KMS-11 (cell line): ENCODE data around the gene TMEM52.
"Not testable (repeated sequence)": the region's sequence is repeated elsewhere in the genome, so short reads cannot be mapped to it uniquely, and the experiment has no call there.

ENCODE experiments used
- H2AFZ ChIP-seq: fragments of 200-600 bp; sonication (generic); 2 replicates; pipeline ENCODE4 v1.6.1; 2016; ENCODE audit warnings: antibody characterized with exemption, mixed run types, low read depth
- H3K27ac ChIP-seq: fragments of 200-600 bp; sonication (generic); 2 replicates; pipeline ENCODE4 v1.6.1; 2016; ENCODE audit warnings: mild to moderate bottlenecking, mixed run types
- H3K27me3 ChIP-seq: fragments of 200-600 bp; sonication (generic); 2 replicates; pipeline ENCODE4 v1.6.1; 2017; ENCODE audit warnings: mild to moderate bottlenecking, low read depth, mixed run types, moderate library complexity; ENCODE audit not compliant: insufficient read depth
- H3K36me3 ChIP-seq: fragments of 200-600 bp; sonication (generic); 2 replicates; pipeline ENCODE4 v1.6.1; 2017; ENCODE audit warnings: mild to moderate bottlenecking, mixed run types; ENCODE audit not compliant: insufficient read depth
- H3K4me1 ChIP-seq: fragments of 200-600 bp; sonication (generic); 2 replicates; pipeline ENCODE4 v1.6.1; 2016; ENCODE audit warnings: mild to moderate bottlenecking, low read depth, mixed run types; ENCODE audit not compliant: poor library complexity, severe bottlenecking
- H3K4me2 ChIP-seq: fragments of 200-600 bp; sonication (generic); 2 replicates; pipeline ENCODE4 v1.7.0; 2016; ENCODE audit warnings: mild to moderate bottlenecking, mixed run types
- H3K4me3 ChIP-seq: fragments of 200-600 bp; sonication (generic); IDR thresholded peaks from 2 replicates; pipeline ENCODE4 v1.6.1; 2017; ENCODE audit warnings: low read depth, low read length, mixed read lengths; ENCODE audit not compliant: insufficient read depth
- H3K79me2 ChIP-seq: fragments of 200-600 bp; sonication (generic); 2 replicates; pipeline ENCODE4 v1.6.1; 2016; ENCODE audit warnings: low read depth, mixed run types; ENCODE audit not compliant: insufficient read depth
- H3K9ac ChIP-seq: fragments of 200-600 bp; sonication (generic); 2 replicates; pipeline ENCODE4 v1.6.1; 2016; ENCODE audit warnings: mild to moderate bottlenecking, mixed run types
- H4K20me1 ChIP-seq: fragments of 200-600 bp; sonication (generic); 2 replicates; pipeline ENCODE4 v1.6.1; 2016; ENCODE audit warnings: mild to moderate bottlenecking, mixed run types; ENCODE audit not compliant: insufficient read depth
- TF ChIP-seq, protein P1 (sequence below): fragments of 200-600 bp; sonication (generic); conservative IDR thresholded peaks from 2 replicates; pipeline ENCODE4 v1.6.1; 2017; ENCODE audit warnings: low read depth, mild to moderate bottlenecking, antibody characterized with exemption, low read length, moderate library complexity, mixed read lengths

Gene TMEM52

GRCh38 chr1:1937061-1937460, 18.0 kb upstream of the TMEM52 start:
- H3K4me3 ChIP-seq, result no peak overlapping the region
- TF ChIP-seq, protein P1, sequence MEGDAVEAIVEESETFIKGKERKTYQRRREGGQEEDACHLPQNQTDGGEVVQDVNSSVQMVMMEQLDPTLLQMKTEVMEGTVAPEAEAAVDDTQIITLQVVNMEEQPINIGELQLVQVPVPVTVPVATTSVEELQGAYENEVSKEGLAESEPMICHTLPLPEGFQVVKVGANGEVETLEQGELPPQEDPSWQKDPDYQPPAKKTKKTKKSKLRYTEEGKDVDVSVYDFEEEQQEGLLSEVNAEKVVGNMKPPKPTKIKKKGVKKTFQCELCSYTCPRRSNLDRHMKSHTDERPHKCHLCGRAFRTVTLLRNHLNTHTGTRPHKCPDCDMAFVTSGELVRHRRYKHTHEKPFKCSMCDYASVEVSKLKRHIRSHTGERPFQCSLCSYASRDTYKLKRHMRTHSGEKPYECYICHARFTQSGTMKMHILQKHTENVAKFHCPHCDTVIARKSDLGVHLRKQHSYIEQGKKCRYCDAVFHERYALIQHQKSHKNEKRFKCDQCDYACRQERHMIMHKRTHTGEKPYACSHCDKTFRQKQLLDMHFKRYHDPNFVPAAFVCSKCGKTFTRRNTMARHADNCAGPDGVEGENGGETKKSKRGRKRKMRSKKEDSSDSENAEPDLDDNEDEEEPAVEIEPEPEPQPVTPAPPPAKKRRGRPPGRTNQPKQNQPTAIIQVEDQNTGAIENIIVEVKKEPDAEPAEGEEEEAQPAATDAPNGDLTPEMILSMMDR, result no peak
- no peak overlapping the region for H2AFZ ChIP-seq
- no peaks in the 10 kb centered on the region for H3K79me2 ChIP-seq
- no peaks in the 10 kb centered on the region for H4K20me1 ChIP-seq
- no peaks in the 10 kb centered on the region for H3K36me3 ChIP-seq
- no peak overlapping the region for H3K27ac ChIP-seq
- peaks cover 75% of the 10 kb centered on the region for H3K27me3 ChIP-seq
- H3K9ac ChIP-seq, result no peak overlapping the region
- no peaks in the 10 kb centered on the region for H3K4me1 ChIP-seq
- no peak overlapping the region for H3K4me2 ChIP-seq

DNA sequence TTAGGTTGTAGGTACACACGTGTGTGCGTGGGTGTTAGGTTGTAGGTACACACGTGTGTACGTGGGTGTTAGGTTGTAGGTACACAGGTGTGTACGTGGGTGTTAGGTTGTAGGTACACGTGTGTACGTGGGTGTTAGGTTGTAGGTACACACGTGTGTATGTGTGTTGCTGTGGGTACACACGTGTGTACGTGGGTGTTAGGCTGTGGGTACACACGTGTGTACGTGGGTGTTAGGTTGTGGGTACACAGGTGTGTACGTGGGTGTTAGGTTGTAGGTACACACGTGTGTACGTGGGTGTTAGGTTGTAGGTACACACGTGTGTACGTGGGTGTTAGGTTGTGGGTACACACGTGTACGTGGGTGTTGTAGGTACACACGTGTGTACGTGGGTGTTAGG, 15.8 kb upstream of the TMEM52 start:
- H3K27me3 ChIP-seq, result peaks cover 62% of the 10 kb centered on the region
- not testable (repeated sequence) for H3K27ac ChIP-seq, H3K4me2 ChIP-seq, H3K36me3 ChIP-seq, H2AFZ ChIP-seq, H3K4me1 ChIP-seq, H3K79me2 ChIP-seq, H4K20me1 ChIP-seq, H3K4me3 ChIP-seq, H3K9ac ChIP-seq

DNA sequence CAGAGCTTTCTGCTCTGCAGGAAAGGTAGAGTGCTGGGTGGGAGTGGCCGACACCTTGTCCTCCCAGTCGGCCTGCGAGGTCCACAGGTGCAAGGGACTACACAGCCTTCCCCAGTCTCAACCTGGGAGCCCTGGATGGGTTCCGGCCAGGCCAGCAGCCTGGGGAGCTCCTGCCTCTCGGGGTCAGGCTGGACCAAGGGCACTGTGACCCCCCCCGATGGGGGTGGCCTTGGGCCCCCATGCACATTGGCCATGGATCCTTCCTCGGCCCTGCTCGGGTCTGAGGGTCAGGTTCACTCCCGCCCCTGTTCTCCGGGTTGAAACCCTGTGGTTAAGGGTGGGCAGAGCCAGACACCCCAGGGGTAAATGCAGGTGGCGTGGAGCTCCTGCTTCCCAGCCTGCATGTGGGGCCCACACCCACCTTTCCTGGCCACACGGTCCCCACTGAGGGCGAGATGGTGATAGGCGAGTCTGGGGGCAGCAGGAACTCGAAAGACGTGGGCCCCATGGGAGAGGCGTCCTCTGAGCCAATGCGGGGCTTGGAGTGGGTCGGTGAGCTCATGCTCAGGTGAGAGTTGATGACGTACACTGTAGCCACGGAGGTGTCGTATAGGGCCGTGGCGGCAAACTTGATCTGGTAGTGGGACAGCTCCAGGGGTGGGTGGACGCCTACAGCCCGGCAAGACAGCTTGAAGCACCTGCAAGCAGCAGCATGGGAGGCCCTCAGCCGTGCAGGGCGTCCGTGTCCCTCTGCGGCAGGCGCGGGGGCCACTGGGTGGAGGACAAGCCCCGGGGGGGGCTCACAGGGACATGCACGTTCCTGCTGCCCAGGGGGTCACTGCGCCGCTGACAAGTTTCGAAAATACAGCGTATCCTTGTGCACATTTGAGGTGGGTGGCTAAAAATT, 10.8 kb upstream of the TMEM52 start:
- no peak overlapping the region for H3K4me3 ChIP-seq
- TF ChIP-seq, protein P1, result no peak

DNA sequence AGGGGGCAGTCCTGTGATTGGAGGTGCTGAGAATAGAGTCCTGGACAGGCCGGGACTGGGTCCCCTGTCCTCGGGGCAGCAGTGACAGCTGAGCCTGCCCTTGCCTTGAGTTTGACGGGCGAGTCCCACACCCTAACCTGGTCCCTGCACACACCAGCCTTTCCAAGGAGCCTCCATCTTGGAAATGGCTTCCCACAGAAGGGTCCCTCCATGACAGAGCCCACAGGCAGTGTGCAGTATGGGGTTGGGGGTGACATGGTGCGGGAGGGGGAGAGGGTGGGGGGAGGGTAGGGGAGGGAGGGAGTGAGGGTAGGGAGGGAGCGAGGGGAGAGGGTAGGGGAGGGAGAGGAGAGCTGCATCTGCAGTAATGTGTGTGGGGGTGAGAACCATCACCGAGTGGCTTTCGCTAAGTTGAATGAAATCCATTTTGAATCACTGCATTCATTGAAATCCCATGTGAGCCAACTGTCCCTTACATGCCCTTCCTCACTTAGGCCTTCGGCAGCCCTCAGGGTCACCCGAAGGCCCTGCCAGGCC, 10.1 kb upstream of the TMEM52 start:
- H3K27ac ChIP-seq, result no peak overlapping the region
- no peak overlapping the region for H3K9ac ChIP-seq
- H3K36me3 ChIP-seq, result no peaks in the 10 kb centered on the region
- H3K4me2 ChIP-seq, result no peak overlapping the region
- peaks cover 62% of the 10 kb centered on the region for H3K27me3 ChIP-seq
- no peaks in the 10 kb centered on the region for H3K79me2 ChIP-seq
- H4K20me1 ChIP-seq, result no peaks in the 10 kb centered on the region
- H3K4me3 ChIP-seq, result no peak overlapping the region
- H2AFZ ChIP-seq, result no peak overlapping the region
- no peaks in the 10 kb centered on the region for H3K4me1 ChIP-seq
- TF ChIP-seq, protein P1, result no peak

More for the DNA sequence above, 10.8 kb upstream of the TMEM52 start:
- H3K27me3 ChIP-seq, result peaks cover 56% of the 10 kb centered on the region
- H3K79me2 ChIP-seq, result no peaks in the 10 kb centered on the region
- no peak overlapping the region for H2AFZ ChIP-seq
- H3K4me1 ChIP-seq, result no peaks in the 10 kb centered on the region
- no peaks in the 10 kb centered on the region for H4K20me1 ChIP-seq
- H3K27ac ChIP-seq, result no peak overlapping the region
- no peak overlapping the region for H3K9ac ChIP-seq
- H3K36me3 ChIP-seq, result no peaks in the 10 kb centered on the region
- no peak overlapping the region for H3K4me2 ChIP-seq
